RWPE2 (cell line): ENCODE data around the gene FOXN3.

Experiments used
- ATAC-seq: fragments of 200-7000 bp; cut with Tn5 transposase; 3 replicates; pipeline ENCODE4 v1.9.1; 2021; ENCODE audit warnings: low read depth
- DNase-seq: peaks from one replicate; pipeline ENCODE4 v3.0.0-alpha.2; 2020; ENCODE audit warnings: low spot score
- H3K27ac ChIP-seq: fragments of 450-650 bp; 2 replicates; pipeline ENCODE4 v1.5.1; 2017; ENCODE audit warnings: mild to moderate bottlenecking; ENCODE audit not compliant: poor library complexity, severe bottlenecking
- H3K27me3 ChIP-seq: fragments of 250-450 bp; sonication (Bioruptor Pico); 2 replicates; pipeline ENCODE4 v1.5.1; 2021; ENCODE audit warnings: mild to moderate bottlenecking, moderate library complexity; ENCODE audit not compliant: insufficient read depth, poor library complexity, severe bottlenecking
- H3K36me3 ChIP-seq: fragments of 250-450 bp; sonication (Bioruptor Pico); 2 replicates; pipeline ENCODE4 v1.5.1; 2020; ENCODE audit warnings: low read depth, mild to moderate bottlenecking, moderate library complexity
- H3K4me1 ChIP-seq: fragments of 250-450 bp; sonication (Bioruptor Pico); 2 replicates; pipeline ENCODE4 v1.5.1; 2021; ENCODE audit warnings: mild to moderate bottlenecking, moderate library complexity; ENCODE audit not compliant: insufficient read depth, poor library complexity, severe bottlenecking
- H3K4me3 ChIP-seq: fragments of 250-450 bp; sonication (Bioruptor Pico); 2 replicates; pipeline ENCODE4 v1.5.1; 2021; ENCODE audit warnings: mild to moderate bottlenecking, moderate library complexity; ENCODE audit not compliant: severe bottlenecking
- H3K9me3 ChIP-seq: fragments of 250-450 bp; sonication (Bioruptor Pico); 2 replicates; pipeline ENCODE4 v1.5.1; 2021; ENCODE audit warnings: mild to moderate bottlenecking, moderate library complexity; ENCODE audit not compliant: severe bottlenecking
- TF ChIP-seq, protein P1 (sequence below): fragments of 450-650 bp; IDR thresholded peaks from one replicate; pipeline ENCODE4 v1.5.1; 2017; ENCODE audit warnings: mild to moderate bottlenecking, moderate library complexity; ENCODE audit not compliant: poor library complexity, severe bottlenecking

Gene FOXN3

DNA sequence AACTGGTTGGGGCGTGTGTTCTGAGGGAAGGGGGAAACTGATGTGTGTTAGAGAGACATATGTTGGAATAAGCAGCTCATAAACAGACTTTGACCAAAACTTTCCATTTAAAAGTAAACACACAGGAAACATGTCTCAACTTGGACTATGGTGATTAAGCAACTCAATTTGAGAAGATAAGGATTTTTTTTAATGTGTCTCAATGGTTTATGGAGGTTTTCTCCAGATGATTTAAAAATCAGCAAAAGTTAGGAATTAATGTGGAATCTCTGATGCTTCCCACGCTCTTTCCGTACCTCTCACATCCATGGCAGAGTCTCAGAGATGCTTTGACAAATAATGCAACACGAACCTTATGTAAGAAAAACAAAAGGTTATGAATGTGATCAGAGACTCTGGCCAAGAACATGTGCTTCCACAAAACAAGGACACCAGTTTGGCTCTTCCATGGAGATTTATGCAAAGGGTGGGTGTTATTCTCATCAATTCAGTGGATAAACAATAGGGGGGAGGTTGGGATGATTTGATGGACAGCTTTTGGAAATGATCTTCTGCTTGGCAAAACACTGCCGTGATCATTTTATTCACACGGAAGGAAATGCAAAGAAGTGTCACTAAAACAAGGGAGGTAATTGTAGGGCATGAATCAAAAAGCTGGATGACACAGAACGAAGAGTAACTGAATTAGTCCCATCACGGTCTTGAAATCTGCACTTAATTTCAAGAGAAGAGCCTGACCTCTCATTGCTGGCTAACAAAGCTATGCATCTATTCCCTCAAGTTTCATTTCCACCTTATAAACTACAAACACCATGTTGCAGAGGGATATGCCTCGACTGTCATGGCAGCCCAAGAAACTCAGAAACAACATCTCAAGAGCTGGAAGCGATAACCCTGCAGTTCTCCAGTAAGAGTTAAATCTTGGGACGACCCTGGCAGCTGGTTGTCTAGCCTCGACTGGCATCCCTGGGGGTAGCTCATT is 76.5 kb downstream of the FOXN3 start:
- H3K27ac ChIP-seq, result peak overlapping the region; percentile 4
- TF ChIP-seq, protein P1, sequence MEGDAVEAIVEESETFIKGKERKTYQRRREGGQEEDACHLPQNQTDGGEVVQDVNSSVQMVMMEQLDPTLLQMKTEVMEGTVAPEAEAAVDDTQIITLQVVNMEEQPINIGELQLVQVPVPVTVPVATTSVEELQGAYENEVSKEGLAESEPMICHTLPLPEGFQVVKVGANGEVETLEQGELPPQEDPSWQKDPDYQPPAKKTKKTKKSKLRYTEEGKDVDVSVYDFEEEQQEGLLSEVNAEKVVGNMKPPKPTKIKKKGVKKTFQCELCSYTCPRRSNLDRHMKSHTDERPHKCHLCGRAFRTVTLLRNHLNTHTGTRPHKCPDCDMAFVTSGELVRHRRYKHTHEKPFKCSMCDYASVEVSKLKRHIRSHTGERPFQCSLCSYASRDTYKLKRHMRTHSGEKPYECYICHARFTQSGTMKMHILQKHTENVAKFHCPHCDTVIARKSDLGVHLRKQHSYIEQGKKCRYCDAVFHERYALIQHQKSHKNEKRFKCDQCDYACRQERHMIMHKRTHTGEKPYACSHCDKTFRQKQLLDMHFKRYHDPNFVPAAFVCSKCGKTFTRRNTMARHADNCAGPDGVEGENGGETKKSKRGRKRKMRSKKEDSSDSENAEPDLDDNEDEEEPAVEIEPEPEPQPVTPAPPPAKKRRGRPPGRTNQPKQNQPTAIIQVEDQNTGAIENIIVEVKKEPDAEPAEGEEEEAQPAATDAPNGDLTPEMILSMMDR, result no peak

DNA sequence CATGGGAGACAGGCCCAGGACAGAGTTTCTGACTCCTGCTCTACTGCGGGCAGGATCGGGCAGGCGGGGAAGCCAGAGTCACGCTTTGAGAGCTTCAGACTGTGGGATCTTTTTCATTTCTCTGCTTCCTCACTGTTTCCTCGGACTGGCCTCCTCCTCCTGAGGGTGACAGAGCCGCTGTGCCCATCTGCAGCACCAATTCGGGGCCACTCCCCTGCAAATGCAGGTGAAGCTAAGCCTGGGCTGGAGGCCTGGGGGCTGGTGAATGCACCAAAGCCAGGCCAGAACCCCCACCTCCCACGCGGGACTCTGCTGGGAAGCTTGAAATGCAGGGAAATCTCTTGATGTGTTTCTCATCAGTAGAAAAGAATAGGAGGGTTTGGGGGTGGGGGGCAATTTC is 77.5 kb downstream of the FOXN3 start:
- no peak overlapping the region for H3K4me3 ChIP-seq
- H3K9me3 ChIP-seq, result no peaks in the 10 kb centered on the region
- no peak for DNase-seq
- peak overlapping the region; percentile 4 for H3K27ac ChIP-seq
- ATAC-seq, result no peak
- H3K36me3 ChIP-seq, result no peaks in the 10 kb centered on the region
- TF ChIP-seq, protein P1, result no peak
- peaks cover 11% of the 10 kb centered on the region for H3K4me1 ChIP-seq
- no peaks in the 10 kb centered on the region for H3K27me3 ChIP-seq

More for the DNA sequence above, 76.5 kb downstream of the FOXN3 start:
- Histone ChIP-seq H3K4me1 (peaks cover 11% of the 10 kb centered on the region), H3K27me3 (no peaks in the 10 kb centered on the region), H3K9me3 (no peaks in the 10 kb centered on the region), H3K36me3 (no peaks in the 10 kb centered on the region), H3K4me3 (no peak overlapping the region)
- ATAC-seq (peak; percentile 64), DNase-seq (no peak)

DNA sequence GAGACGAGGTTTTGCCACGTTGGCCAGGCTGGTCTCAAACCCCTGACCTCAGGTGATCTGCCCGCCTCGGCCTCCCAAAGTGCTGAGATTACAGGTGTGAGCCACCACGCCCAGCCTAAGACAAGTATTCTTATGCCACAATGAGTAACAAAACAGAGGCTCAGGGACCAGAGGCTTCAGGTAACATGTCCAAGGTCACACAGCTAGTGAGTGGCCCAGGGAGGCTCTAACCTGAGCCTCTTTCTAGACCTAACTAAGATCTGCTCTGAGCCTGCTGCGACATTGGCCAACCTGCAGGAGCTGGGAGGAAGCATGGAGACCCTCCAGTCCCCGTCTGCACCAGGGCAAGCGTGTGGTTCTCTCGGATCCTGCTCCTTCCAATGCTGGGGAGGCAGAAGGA is 77.9 kb downstream of the FOXN3 start:
- DNase-seq, result no peak
- H3K27ac ChIP-seq, result no peak overlapping the region

DNA sequence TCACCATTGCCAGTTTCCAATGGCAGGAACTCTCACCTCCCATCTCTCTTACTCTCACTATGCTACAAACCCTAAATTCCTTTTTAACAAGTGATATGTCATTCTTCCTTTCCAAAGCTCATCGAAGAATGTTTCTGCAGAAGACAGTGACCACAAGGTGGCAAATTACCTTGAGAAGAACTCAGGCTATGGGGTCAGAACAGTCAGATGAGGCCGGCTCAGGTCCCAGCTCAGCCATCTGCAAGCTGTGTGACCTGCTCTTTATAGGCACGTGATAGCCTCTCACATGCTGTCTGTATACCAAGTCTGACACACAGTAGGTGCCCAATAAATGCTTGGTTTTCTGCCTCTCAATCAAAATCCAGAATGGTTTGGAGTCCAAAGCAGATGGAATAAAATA is 80.7 kb downstream of the FOXN3 start:
- Histone ChIP-seq H3K4me3 (no peak overlapping the region), H3K27ac (no peak overlapping the region), H3K9me3 (no peaks in the 10 kb centered on the region), H3K4me1 (peaks cover 11% of the 10 kb centered on the region), H3K27me3 (no peaks in the 10 kb centered on the region), H3K36me3 (no peaks in the 10 kb centered on the region)
- peak; percentile 29; the same call in 1 of the 3 replicates for ATAC-seq
- TF ChIP-seq, protein P1, result no peak
- no peak for DNase-seq

More for the DNA sequence above, 77.9 kb downstream of the FOXN3 start:
- Histone ChIP-seq H3K27me3 (no peaks in the 10 kb centered on the region), H3K36me3 (no peaks in the 10 kb centered on the region), H3K4me3 (no peak overlapping the region), H3K9me3 (no peaks in the 10 kb centered on the region), H3K4me1 (peaks cover 11% of the 10 kb centered on the region)
- TF ChIP-seq, protein P1, result no peak
- no peak for ATAC-seq

DNA sequence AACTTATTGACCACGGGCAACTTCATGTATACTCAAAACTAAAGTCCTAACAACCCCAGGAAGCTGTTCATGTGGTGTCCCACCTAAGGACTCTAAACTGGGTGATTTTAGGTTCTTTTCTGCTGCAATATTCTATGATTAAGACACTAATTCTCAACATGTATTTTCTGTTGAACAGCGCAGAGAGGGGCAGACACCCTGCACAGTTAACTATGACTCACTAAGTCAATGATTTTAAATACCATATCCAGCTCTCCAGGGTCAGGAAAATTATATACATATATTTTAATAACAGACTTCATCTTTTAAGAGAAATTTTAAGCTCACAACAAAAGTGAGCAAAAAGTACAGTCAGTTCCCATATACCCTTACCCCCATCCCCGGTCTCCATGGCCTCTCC is 85.0 kb downstream of the FOXN3 start:
- TF ChIP-seq, protein P1, result no peak
- no peak for DNase-seq
- no peaks in the 10 kb centered on the region for H3K4me1 ChIP-seq
- no peaks in the 10 kb centered on the region for H3K9me3 ChIP-seq
- no peaks in the 10 kb centered on the region for H3K36me3 ChIP-seq
- H3K27ac ChIP-seq, result no peak overlapping the region
- no peak overlapping the region for H3K4me3 ChIP-seq
- ATAC-seq, result no peak
- H3K27me3 ChIP-seq, result no peaks in the 10 kb centered on the region
